Heart left ventricle (tissue), 16 donors: Measurements from ENCODE around the gene WNT9A. TPM values are rescaled to one million over a fixed set of nuclear protein-coding genes. Genes with fewer than 3 reads are reported as not detected.
A peak's percentile ranks its signal among the peaks of the same experiment; 100 is the strongest.

ENCODE experiments used
- ATAC-seq, 4 donors: fragments of 200-7000 bp; cut with Tn5 transposase; one replicate each; pipeline ENCODE4 v1.9.1; 2020 to 2022; ENCODE audit warnings: moderate library complexity in 4 of 4, mild to moderate bottlenecking in 3 of 4, moderate number of reproducible peaks in 1 of 4
- DNase-seq, 5 donors: peaks; one replicate each; pipeline ENCODE4 v3.0.0-alpha.2; 2020
- H3K27ac ChIP-seq, 12 donors: fragments of 200-600 bp; sonication (generic) in 4 of 12; one replicate each; pipeline versions ENCODE4 v1.5.0 to v1.8.0; 2016 to 2022; ENCODE audit warnings: mild to moderate bottlenecking in 2 of 12
- H3K27me3 ChIP-seq, 9 donors: fragments of 200-600 bp; sonication (generic) in 2 of 9; one replicate each; pipeline versions ENCODE4 v1.5.1 to v1.8.0; 2016 to 2022; ENCODE audit warnings: mild to moderate bottlenecking in 3 of 9
- H3K36me3 ChIP-seq, 9 donors: fragments of 200-600 bp; sonication (generic) in 2 of 9; one replicate each; pipeline versions ENCODE4 v1.5.0 to v1.8.0; 2018 to 2022; ENCODE audit warnings: mild to moderate bottlenecking in 2 of 9
- H3K4me1 ChIP-seq, 12 donors: fragments of 200-600 bp; sonication (generic) in 4 of 12; one replicate each; pipeline versions ENCODE4 v1.5.0 to v1.8.0; 2016 to 2022; ENCODE audit warnings: mild to moderate bottlenecking in 3 of 12
- H3K4me3 ChIP-seq, 12 donors: fragments of 200-600 bp; sonication (generic) in 4 of 12; one replicate each; pipeline versions ENCODE4 v1.5.0 to v1.8.0; 2017 to 2022; ENCODE audit warnings: mild to moderate bottlenecking in 9 of 12, moderate library complexity in 4 of 12
- H3K9me3 ChIP-seq, 12 donors: fragments of 200-600 bp; sonication (generic) in 4 of 12; one replicate each; pipeline versions ENCODE4 v1.5.0 to v1.8.0; 2016 to 2022; ENCODE audit warnings: mild to moderate bottlenecking in 1 of 12
- CTCF ChIP-seq, 12 donors: fragments of 200-600 bp; sonication (generic) in 4 of 12; IDR thresholded peaks; one replicate each; pipeline versions ENCODE4 v1.5.0 to v1.8.0; 2018 to 2022; ENCODE audit warnings: antibody characterized with exemption in 12 of 12, mild to moderate bottlenecking in 5 of 12
- POLR2A ChIP-seq, 2 donors: fragments of 450-650 bp; IDR thresholded peaks; one replicate each; pipeline ENCODE4 v1.6.1; 2017; ENCODE audit warnings: antibody characterized with exemption in 2 of 2, mild to moderate bottlenecking in 2 of 2, moderate library complexity in 2 of 2
- WGBS, 4 donors: extraction: QIAGEN DNeasy Blood & Tissue Kit in 2 of 4; methylation state at CpG; one replicate each; pipeline versions ENCODE4 v1.1.5 to v1.1.7; 2013 to 2018; 5-methylcytosine and 5-hydroxymethylcytosine counted together
- intact Hi-C, 10 donors: fragments of 100-400 bp; cut with DNase I; formaldehyde crosslinking; loops; one replicate each; pipeline versions ENCODE4 v1.11.1 to v1.14.2; 2022
- polyA plus RNA-seq, 2 donors: library from polyadenylated mRNA; stranded (reverse); fragments of 200-250 nt; gene quantifications; one replicate each; pipeline ENCODE4 v1.2.3, GENCODE V29; 2013
- total RNA-seq, 9 donors: library from RNA; depleted of rRNA in 2 of 9; stranded (reverse); fragments of >200 nt in 2 of 9; fragmentation: NEBNext Ultra II Directional in 3 of 9; extraction: Animal tissue kit (Norgen Biotek cat#: 25700) in 3 of 9; gene quantifications; one replicate each; pipeline versions ENCODE4 v1.1.0 to v1.2.4, GENCODE V29; 2016 to 2023
- donor health status: ischemic (EF 13 %, LVEDD 7.1; RV severe dilation, severe dysfunction).
- donor health status: healthy with polysubstance abuse.
- donor health status: DM: no; HTN: yes; CAD: no.
- donor health status: DM: no; HTN: no; CAD: no.
- donor health status: ischemic (EF 25% LVEDD 6.9; RV normal size, moderate dysfunction).
- donor health status: ischemic (EF 25% LVEDD 5.7; RV mildly dilated, moderate dysfunction).
- donor health status: healthy.
- donor health status: DM: yes; HTN: yes; CAD: no.
- donor health status: ischemic (EF 35%, LVEDD 5.7; RV mildly dilated, moderate dysfunction).
- donor health status: nonischemic (EF 11% LVEDD 7.7; RV severe dilation, severe dysfunction).
- donor health status: DM: yes; HTN: yes; CAD: no.
- donor health status: PGD.
- donor health status: ischemic (EF 29% LVEDD 5.4; RV normal size, mild dysfunction).
- donor health status: nonischemic (EF 23%, LVEDD 6.1; RV moderate dilation, normal function).

The WNT9A gene
- total and polyA plus RNA-seq, 11 donors = 0.54 to 29.8 (median 2.3) TPM

DNA sequence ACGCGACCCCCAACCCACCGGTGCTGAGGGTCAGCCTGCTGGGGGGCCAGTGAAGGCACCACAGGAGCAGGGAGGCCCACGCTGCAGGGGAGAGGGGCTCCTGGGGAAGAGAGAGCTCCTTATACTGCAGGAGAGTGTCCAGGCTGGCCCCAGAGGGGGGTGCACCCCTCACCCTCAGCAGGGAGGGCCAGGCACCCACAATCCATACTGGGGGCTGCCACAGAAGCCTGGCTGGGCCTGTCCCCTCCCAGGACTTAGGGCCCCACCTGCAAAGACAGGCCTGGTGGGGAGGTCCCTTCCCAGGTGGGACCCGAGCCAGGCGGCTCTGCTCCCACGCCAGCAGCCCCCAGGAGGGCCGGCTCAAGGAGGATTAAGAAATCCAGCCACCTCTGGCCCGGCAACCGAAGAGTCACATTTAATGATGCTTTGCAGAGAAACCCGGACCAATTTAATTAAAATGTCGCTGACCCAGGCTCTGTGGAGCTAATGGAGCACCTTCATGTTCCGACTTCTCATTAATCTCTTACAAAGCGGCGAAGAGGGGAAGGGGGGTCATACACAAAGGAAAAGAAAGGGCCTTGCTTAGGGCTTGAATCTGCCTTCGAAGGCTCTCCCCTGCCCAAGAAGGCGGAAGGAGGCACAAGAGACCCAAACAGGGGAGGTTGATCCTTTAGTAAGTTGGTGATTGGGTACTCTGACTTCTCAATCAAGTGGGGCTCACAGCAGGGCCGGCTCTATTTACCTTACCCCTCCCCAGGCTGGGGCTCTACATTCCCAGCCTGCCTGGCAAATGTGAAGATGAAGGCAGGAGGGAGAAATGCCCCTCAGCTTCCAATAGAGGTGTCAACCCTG lies 25.0 kb downstream of the WNT9A start:
- 79 to 91% (median 84%) methylated on average over 15 to 18 of the region's 18 CpGs for WGBS, 4 donors

GRCh38 chr1:227921461-227922185 lies 26.1 kb downstream of the WNT9A start:
- H3K9me3 ChIP-seq = no peaks in the 10 kb centered on the region
- no peaks in the 10 kb centered on the region for H3K27me3 ChIP-seq
- peaks cover 0 to 28% (median 7%) of the 10 kb centered on the region in 9 donors for H3K36me3 ChIP-seq
- peak in 1 of 5 donors; percentile 58 for DNase-seq
- ATAC-seq = no peak
- TF ChIP-seq CTCF (IDR thresholded peaks at IDR 0.05) (no peak), POLR2A (IDR thresholded peaks at IDR 0.05) (no peak)
- no peak overlapping the region for H3K27ac ChIP-seq
- intact Hi-C loops = no loop called here
- peaks cover 0 to 12% (median 0%) of the 10 kb centered on the region in 12 donors for H3K4me1 ChIP-seq
- 92 to 96% (median 95%) methylated on average over 20 to 35 of the region's 35 CpGs for WGBS, 4 donors
- H3K4me3 ChIP-seq = no peak overlapping the region

More for the DNA sequence above, 25.0 kb downstream of the WNT9A start:
- Histone ChIP-seq H3K9me3 (no peaks in the 10 kb centered on the region), H3K4me1 (peaks cover 0 to 5% (median 0%) of the 10 kb centered on the region in 12 donors), H3K27ac (no peak overlapping the region), H3K27me3 (no peaks in the 10 kb centered on the region), H3K4me3 (no peak overlapping the region), H3K36me3 (peaks cover 0 to 28% (median 7%) of the 10 kb centered on the region in 9 donors)
- intact Hi-C loops = no loop called here
- DNase-seq = peak in 1 of 5 donors; percentile 22
- TF ChIP-seq CTCF (IDR thresholded peaks at IDR 0.05) (no peak), POLR2A (IDR thresholded peaks at IDR 0.05) (no peak)
- no peak for ATAC-seq

- no peak for TF ChIP-seq CTCF (IDR thresholded peaks at IDR 0.05)
- TF ChIP-seq POLR2A (IDR thresholded peaks at IDR 0.05) = no peak
- Histone ChIP-seq H3K4me1 (peaks cover 0 to 12% (median 0%) of the 10 kb centered on the region in 12 donors), H3K27ac (no peak overlapping the region), H3K27me3 (no peaks in the 10 kb centered on the region), H3K4me3 (no peak overlapping the region), H3K9me3 (no peaks in the 10 kb centered on the region), H3K36me3 (peaks cover 0 to 28% (median 7%) of the 10 kb centered on the region in 9 donors)
- 94 to 98% (median 95%) methylated on average over 7 to 8 of the region's 8 CpGs for WGBS, 4 donors
- intact Hi-C loops = no loop called here
- ATAC-seq (no peak), DNase-seq (peak in 1 of 5 donors; percentile 54)
These were observed 26.8 kb downstream of the WNT9A start for GRCh38 chr1:227920896-227921295.

DNA sequence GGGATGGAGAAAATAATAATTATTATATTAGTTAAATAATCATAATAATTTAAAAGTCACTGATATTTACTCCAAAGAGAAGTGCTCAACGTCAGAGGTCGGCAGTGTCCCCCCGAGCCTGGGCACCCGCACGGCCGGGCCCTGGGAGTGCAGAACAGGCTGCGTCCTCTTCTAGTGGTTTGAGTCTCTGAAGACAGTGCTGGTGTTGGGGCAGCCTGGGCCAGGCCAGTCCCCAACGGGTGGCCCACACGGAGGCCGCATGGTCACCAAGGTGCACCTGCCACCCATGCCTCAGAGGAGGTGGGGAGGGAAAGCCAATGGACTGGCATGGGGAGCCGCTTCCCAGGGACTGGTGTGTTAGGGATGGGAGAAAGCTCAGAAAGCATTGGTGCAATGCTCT lies 27.3 kb downstream of the WNT9A start:
- H3K4me1 ChIP-seq = peaks cover 0 to 12% (median 0%) of the 10 kb centered on the region in 12 donors
- 88 to 95% (median 93%) methylated on average over 11 of the region's 11 CpGs for WGBS, 4 donors
- H3K9me3 ChIP-seq = no peaks in the 10 kb centered on the region
- H3K27me3 ChIP-seq = no peaks in the 10 kb centered on the region
- no peak for TF ChIP-seq POLR2A (IDR thresholded peaks at IDR 0.05)
- TF ChIP-seq CTCF (IDR thresholded peaks at IDR 0.05) = no peak
- no peak overlapping the region for H3K27ac ChIP-seq
- no peak overlapping the region for H3K4me3 ChIP-seq
- intact Hi-C loops = no loop called here
- H3K36me3 ChIP-seq = peaks cover 0 to 28% (median 7%) of the 10 kb centered on the region in 9 donors
- DNase-seq (peak in 1 of 5 donors; percentile 28), ATAC-seq (no peak)
